GM12892 (cell line): ENCODE results near the gene ATAD3A.

Source experiments
- POLR2A ChIP-seq: IDR thresholded peaks from 2 replicates; pipeline ENCODE4 v1.6.1; 2011; ENCODE audit warnings: low read depth, low read length, control low read depth
- POLR2AphosphoS5 ChIP-seq: IDR thresholded peaks from 2 replicates; pipeline ENCODE4 v1.6.1; 2011; ENCODE audit warnings: low read depth, low read length, control low read depth
- TAF1 ChIP-seq: IDR thresholded peaks from 2 replicates; pipeline ENCODE4 v1.6.1; 2011; ENCODE audit warnings: low read depth, mild to moderate bottlenecking, control low read depth, low read length, borderline replicate concordance

- no peak for TF ChIP-seq POLR2AphosphoS5
- no peak for TF ChIP-seq TAF1
- TF ChIP-seq POLR2A = no peak
Measured at GRCh38 chr1:1550591-1551432, 38.9 kb downstream of the ATAD3A start.
